GM12864 (cell line): ENCODE measurements around the gene GPSM1.

Experiments used
- DNase-seq: peaks from one replicate; pipeline ENCODE4 v3.0.0-alpha.2; 2011; ENCODE audit warnings: low read depth
- H3K4me3 ChIP-seq: 2 replicates; pipeline ENCODE4 v1.5.1; 2011; ENCODE audit warnings: mild to moderate bottlenecking, low read depth, low read length, control low read depth
- TF ChIP-seq, protein P1 (sequence below): IDR thresholded peaks from 2 replicates; pipeline ENCODE4 v1.5.1; 2011; ENCODE audit warnings: low read depth, mild to moderate bottlenecking, moderate library complexity, low read length, control low read depth, inconsistent platforms; ENCODE audit errors: missing control alignments

GPSM1 gene

DNA sequence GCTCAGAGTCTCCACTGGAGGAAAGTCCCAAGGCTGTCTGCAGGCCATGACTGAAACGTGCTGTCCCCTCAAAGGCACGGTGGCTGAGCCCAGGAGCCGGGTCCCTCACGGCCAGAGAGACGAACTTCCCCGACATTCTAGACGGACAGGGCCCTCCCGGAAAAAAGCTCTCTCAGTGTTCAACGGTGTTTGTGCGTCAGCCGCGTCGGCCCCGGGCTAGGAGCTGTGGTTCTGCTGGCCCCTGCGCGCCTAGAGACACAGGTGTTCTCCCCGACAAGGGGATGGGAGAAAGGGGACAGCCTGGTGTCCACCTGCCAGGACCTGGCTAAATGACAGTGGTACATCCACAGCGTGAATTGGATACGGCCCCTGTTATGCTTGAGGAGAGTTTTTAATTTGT lies 5.8 kb upstream of the GPSM1 start:
- TF ChIP-seq, protein P1, sequence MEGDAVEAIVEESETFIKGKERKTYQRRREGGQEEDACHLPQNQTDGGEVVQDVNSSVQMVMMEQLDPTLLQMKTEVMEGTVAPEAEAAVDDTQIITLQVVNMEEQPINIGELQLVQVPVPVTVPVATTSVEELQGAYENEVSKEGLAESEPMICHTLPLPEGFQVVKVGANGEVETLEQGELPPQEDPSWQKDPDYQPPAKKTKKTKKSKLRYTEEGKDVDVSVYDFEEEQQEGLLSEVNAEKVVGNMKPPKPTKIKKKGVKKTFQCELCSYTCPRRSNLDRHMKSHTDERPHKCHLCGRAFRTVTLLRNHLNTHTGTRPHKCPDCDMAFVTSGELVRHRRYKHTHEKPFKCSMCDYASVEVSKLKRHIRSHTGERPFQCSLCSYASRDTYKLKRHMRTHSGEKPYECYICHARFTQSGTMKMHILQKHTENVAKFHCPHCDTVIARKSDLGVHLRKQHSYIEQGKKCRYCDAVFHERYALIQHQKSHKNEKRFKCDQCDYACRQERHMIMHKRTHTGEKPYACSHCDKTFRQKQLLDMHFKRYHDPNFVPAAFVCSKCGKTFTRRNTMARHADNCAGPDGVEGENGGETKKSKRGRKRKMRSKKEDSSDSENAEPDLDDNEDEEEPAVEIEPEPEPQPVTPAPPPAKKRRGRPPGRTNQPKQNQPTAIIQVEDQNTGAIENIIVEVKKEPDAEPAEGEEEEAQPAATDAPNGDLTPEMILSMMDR = no peak
- no peak overlapping the region for H3K4me3 ChIP-seq
- DNase-seq = no peak

DNA sequence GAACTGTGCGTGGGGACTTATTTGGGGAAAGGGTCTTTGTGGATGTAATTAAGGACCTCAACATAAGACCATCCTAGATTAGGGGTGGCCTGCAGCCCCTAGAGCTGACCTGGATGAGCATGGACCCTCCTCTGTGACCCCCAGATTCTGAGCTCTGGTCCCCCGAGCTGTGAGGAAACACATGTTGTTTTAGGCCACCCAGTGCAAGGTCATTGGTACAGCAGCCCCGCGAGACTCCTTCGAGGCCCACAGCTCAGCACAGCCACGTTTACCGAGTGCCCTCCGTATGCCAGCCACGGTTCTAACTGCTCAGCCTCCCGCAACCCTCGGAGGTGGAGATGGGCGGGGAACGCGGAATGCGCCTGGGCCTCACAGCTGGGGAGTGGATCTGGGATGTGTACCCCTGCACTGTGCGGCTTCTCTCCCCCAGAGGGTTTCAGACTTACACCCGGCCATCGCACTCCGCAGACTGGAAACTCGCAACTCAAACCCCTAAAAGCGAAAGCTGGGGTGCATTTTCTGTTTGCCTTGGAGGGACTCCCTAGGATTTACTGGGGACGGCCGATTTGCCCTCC lies 4.5 kb upstream of the GPSM1 start:
- DNase-seq = no peak
- TF ChIP-seq, protein P1 = no peak
- H3K4me3 ChIP-seq = no peak overlapping the region

DNA sequence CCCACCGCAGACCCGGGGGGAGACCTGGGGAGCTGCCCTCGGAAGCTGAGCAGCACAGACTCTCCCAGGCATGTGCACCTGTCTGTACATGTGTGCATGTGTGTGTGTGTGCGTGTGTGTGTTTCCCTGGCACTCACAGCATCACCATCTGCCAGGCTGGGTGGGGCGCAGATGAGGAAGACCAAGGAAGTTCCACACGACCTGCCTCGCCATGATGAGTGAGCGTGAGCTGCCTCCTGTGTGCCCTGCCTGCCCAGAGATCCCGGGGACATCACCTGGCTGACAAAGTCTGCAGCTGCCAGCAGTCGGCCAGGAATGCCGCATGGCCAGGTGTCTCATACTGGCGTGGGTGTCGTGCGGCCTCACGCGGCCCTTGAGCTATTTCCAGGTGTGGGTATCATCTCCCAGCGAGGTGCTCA lies 4.0 kb upstream of the GPSM1 start:
- no peak overlapping the region for H3K4me3 ChIP-seq
- TF ChIP-seq, protein P1 = no peak
- no peak for DNase-seq

DNA sequence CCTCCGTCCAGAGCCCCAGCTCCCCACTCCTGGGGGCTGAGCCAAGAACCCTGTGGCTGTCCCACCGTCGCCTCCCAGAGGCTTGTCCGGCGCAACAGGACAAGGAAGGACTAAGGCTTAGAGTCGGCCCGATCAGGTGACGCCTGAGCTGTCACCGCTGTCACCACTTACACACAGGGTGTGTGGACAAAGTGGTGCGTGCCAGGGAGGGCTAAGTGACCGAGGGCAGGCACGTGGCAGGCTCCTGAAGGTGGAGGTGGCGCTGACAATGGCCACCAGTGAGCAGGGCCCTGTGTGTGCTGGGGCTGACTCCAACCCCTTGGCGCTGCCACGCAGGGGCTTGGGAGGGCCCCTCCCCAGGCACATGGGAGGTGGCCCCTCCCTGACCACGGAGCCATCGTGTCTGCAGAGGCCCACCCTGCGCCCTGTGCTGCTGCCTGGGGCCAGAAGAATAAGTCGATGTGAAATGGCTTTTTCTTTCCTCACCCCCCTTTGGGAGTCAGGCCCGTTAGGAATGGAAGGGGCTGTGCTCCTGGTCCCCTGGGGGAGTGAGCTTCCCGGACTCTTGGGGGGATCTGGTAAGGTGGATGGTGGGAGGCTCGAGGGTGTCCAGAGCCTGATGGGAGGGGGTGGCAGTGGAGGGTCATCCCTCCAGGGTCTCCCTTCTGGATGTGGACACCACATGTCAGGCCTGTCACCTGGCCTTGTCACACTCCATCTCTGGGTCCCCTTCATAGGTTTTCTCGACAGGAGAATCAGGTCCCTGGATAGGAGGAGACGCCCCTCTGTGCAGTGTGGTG lies 2.6 kb upstream of the GPSM1 start:
- H3K4me3 ChIP-seq = no peak overlapping the region
- no peak for DNase-seq
- TF ChIP-seq, protein P1 = no peak

DNA sequence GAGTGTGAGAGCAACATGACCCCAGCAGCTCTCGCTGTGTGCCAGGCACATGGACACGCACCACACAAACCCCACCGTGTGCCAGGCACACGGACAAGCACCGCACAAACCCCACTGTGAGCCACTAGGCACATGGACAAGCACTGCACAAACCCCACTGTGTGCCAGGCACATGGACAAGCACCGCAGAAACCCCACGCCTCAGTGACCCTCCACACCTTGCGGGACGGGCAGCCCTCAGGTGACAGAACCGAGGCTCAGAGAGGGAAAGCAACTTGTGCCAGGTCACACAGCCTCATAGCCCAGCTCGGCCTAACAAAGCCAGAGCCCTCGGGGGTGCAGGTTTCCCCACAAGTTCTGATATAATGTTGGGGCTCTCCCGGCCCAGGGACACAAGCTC lies 2.0 kb upstream of the GPSM1 start:
- H3K4me3 ChIP-seq = no peak overlapping the region
- no peak for DNase-seq
- TF ChIP-seq, protein P1 = no peak

DNA sequence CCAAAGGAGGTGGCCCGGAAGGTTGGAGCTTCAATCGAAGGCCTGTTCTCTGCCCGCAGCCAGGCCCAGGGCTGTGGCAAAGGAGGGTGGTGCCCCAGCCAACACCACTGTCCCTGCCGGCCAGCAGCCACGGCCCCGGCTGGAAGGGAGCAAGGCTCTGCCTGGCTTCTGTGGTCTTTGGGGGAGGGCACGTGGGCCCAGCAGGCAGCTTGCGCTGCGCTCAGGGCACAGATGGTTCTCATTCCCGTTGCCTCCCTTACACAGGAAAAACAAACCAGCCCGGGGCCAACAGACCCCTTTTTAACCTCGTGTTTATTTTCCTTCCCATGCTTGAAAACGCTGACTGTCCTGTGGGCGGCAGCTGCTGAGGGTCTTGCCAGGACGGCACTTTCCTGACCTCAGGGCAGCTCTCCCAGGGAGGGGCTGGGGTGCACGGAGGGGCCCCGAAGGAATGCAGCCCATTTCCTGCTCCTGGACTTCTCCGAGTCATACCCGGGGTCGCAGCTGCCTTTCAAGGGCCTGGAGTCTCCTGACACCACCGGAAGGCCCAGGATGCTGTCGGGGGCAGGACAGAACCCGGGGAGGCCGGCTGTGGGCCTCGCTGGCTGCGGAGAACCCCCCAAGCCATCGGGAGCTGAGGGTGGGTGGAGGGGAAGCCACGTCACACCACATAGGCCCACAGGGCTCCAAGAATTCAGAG lies 1.1 kb upstream of the GPSM1 start:
- TF ChIP-seq, protein P1 = no peak
- no peak overlapping the region for H3K4me3 ChIP-seq
- DNase-seq = no peak
